Ramos (cell line): ENCODE data around the gene OPCML.

Experiments
- in situ Hi-C: fragments of 300-500 bp; cut with MboI; formaldehyde crosslinking; loops from one replicate; pipeline ENCODE4 v1.14.3; 2022; ENCODE audit warnings: low sequenced_read_pairs; ENCODE audit not compliant: unreplicated experiment

Gene OPCML

GRCh38 chr11:132886335-132886734, 646.0 kb downstream of the OPCML start:
- in situ Hi-C loops = no loop called here

GRCh38 chr11:132883241-132883640, 649.1 kb downstream of the OPCML start:
- in situ Hi-C loops = no loop called here

GRCh38 chr11:132881622-132882021, 650.7 kb downstream of the OPCML start:
- in situ Hi-C loops = no loop called here

GRCh38 chr11:132878111-132878510, 654.2 kb downstream of the OPCML start:
- in situ Hi-C loops = no loop called here

GRCh38 chr11:132876705-132877104, 655.6 kb downstream of the OPCML start:
- in situ Hi-C loops = no loop called here

GRCh38 chr11:132876239-132876638, 656.1 kb downstream of the OPCML start:
- in situ Hi-C loops = no loop called here

GRCh38 chr11:132874638-132875037, 657.7 kb downstream of the OPCML start:
- in situ Hi-C loops = no loop called here

- in situ Hi-C loops = no loop called here
Observed at GRCh38 chr11:132873841-132874240, 658.5 kb downstream of the OPCML start.

GRCh38 chr11:132872211-132872610, 660.1 kb downstream of the OPCML start:
- in situ Hi-C loops = no loop called here

- in situ Hi-C loops = no loop called here
Observed at GRCh38 chr11:132866783-132867545, 665.3 kb downstream of the OPCML start.

GRCh38 chr11:132865623-132866022, 666.7 kb downstream of the OPCML start:
- in situ Hi-C loops = no loop called here

- in situ Hi-C loops = no loop called here
Observed at GRCh38 chr11:132864811-132865576, 667.3 kb downstream of the OPCML start.

- in situ Hi-C loops = no loop called here
Observed at GRCh38 chr11:132862933-132863332, 669.4 kb downstream of the OPCML start.

GRCh38 chr11:132862137-132862536, 670.2 kb downstream of the OPCML start:
- in situ Hi-C loops = no loop called here

- in situ Hi-C loops = no loop called here
Observed at GRCh38 chr11:132859306-132859705, 673.0 kb downstream of the OPCML start.

GRCh38 chr11:132858223-132858622, 674.1 kb downstream of the OPCML start:
- in situ Hi-C loops = no loop called here

- in situ Hi-C loops = no loop called here
Observed at GRCh38 chr11:132856032-132856431, 676.3 kb downstream of the OPCML start.

GRCh38 chr11:132855516-132855915, 676.8 kb downstream of the OPCML start:
- in situ Hi-C loops = no loop called here

- in situ Hi-C loops = no loop called here
Observed at GRCh38 chr11:132853886-132854285, 678.4 kb downstream of the OPCML start.

GRCh38 chr11:132852361-132852760, 679.9 kb downstream of the OPCML start:
- in situ Hi-C loops = no loop called here

GRCh38 chr11:132851247-132851646, 681.1 kb downstream of the OPCML start:
- in situ Hi-C loops = no loop called here

- in situ Hi-C loops = no loop called here
Observed at GRCh38 chr11:132850266-132850665, 682.0 kb downstream of the OPCML start.
